HEK293 (cell line): ENCODE measurements around the gene PDAP1.
A peak's percentile ranks its signal among the peaks of the same experiment; 100 is the strongest.

Experiments
- CTCF ChIA-PET: fragments of 350-600 bp; formaldehyde crosslinking; extraction: SDS; loops from one replicate; lab custom pipeline; 2021; ENCODE audit warnings: antibody characterized with exemption; lab: Yijun Ruan, JAX
- POLR2A ChIA-PET: fragments of 300-600 bp; formaldehyde crosslinking; extraction: SDS; loops from one replicate; lab custom pipeline; 2020; ENCODE audit warnings: antibody characterized with exemption, inconsistent platforms; lab: Yijun Ruan, JAX
- H3K27ac ChIP-seq: fragments of 200-500 bp; sonication (Bioruptor generic); 2 replicates; pipeline ENCODE4 v1.5.1; 2014; ENCODE audit warnings: low read depth, low read length, control low read depth, inconsistent platforms; ENCODE audit errors: extremely low read depth
- H3K36me3 ChIP-seq, 2 experiments: fragments of 200-500 bp in 1 of 2; sonication (Bioruptor generic) in 1 of 2; 1 replicate in 1 of 2; 2 replicates in 1 of 2; pipeline ENCODE4 v1.5.1; 2014 to 2017; ENCODE audit warnings: inconsistent platforms in 2 of 2, low read length in 2 of 2; ENCODE audit not compliant: control insufficient read depth in 2 of 2, insufficient read depth in 1 of 2
- H3K4me1 ChIP-seq: fragments of 200-500 bp; sonication (Bioruptor generic); 2 replicates; pipeline ENCODE4 v1.5.1; 2014; ENCODE audit warnings: mild to moderate bottlenecking, low read length, inconsistent platforms; ENCODE audit not compliant: control insufficient read depth, insufficient read depth
- H3K4me3 ChIP-seq: 2 replicates; pipeline ENCODE4 v1.5.1; 2011; ENCODE audit warnings: low read depth, mild to moderate bottlenecking, control low read depth, low read length, moderate library complexity
- H3K9me3 ChIP-seq: fragments of 200-500 bp; sonication (Bioruptor generic); 2 replicates; pipeline ENCODE4 v1.5.1; 2014; ENCODE audit warnings: low read depth, low read length, inconsistent platforms; ENCODE audit not compliant: control insufficient read depth, insufficient read depth
- EGR2 ChIP-seq: fragments of 450-650 bp; formaldehyde crosslinking; IDR thresholded peaks from 2 replicates; pipeline ENCODE4 v1.5.1; 2016; ENCODE audit warnings: low read depth, missing biosample characterization, missing genetic modification characterization
- GLIS1 ChIP-seq: fragments of 450-650 bp; formaldehyde crosslinking; IDR thresholded peaks from 2 replicates; pipeline ENCODE4 v1.5.1; 2016; ENCODE audit warnings: missing biosample characterization, missing genetic modification characterization
- KLF1 ChIP-seq: fragments of 450-650 bp; formaldehyde crosslinking; IDR thresholded peaks from 2 replicates; pipeline ENCODE4 v1.5.1; 2016; ENCODE audit warnings: missing biosample characterization, missing genetic modification characterization
- KLF10 ChIP-seq: fragments of 450-650 bp; IDR thresholded peaks from 2 replicates; pipeline ENCODE4 v1.5.1; 2018; ENCODE audit warnings: missing biosample characterization, mild to moderate bottlenecking, missing genetic modification characterization
- OSR2 ChIP-seq: fragments of 450-650 bp; formaldehyde crosslinking; IDR thresholded peaks from 2 replicates; pipeline ENCODE4 v1.5.1; 2016; ENCODE audit warnings: missing biosample characterization, missing genetic modification characterization
- SALL2 ChIP-seq: fragments of 450-650 bp; formaldehyde crosslinking; IDR thresholded peaks from 2 replicates; pipeline ENCODE4 v1.5.0; 2017; ENCODE audit warnings: missing biosample characterization, mild to moderate bottlenecking, missing genetic modification characterization, borderline replicate concordance
- SP2 ChIP-seq: fragments of 450-650 bp; formaldehyde crosslinking; IDR thresholded peaks from 2 replicates; pipeline ENCODE4 v1.5.1; 2016; ENCODE audit warnings: missing biosample characterization, missing genetic modification characterization
- YY1 ChIP-seq: fragments of 450-650 bp; formaldehyde crosslinking; IDR thresholded peaks from 2 replicates; pipeline ENCODE4 v1.5.1; 2018; ENCODE audit warnings: missing biosample characterization, missing genetic modification characterization
- YY2 ChIP-seq: fragments of 450-650 bp; formaldehyde crosslinking; IDR thresholded peaks from 2 replicates; pipeline ENCODE4 v1.5.1; 2016; ENCODE audit warnings: missing biosample characterization, missing genetic modification characterization
- ZBTB48 ChIP-seq: fragments of 450-650 bp; formaldehyde crosslinking; IDR thresholded peaks from 2 replicates; pipeline ENCODE4 v1.5.1; 2016; ENCODE audit warnings: missing biosample characterization, missing genetic modification characterization
- ZNF112 ChIP-seq: fragments of 450-650 bp; formaldehyde crosslinking; IDR thresholded peaks from 2 replicates; pipeline ENCODE4 v1.5.0; 2017; ENCODE audit warnings: missing biosample characterization, missing genetic modification characterization
- ZNF121 ChIP-seq: fragments of 450-650 bp; formaldehyde crosslinking; IDR thresholded peaks from 2 replicates; pipeline ENCODE4 v1.5.1; 2016; ENCODE audit warnings: missing biosample characterization, missing genetic modification characterization
- ZNF169 ChIP-seq: fragments of 450-650 bp; formaldehyde crosslinking; IDR thresholded peaks from 2 replicates; pipeline ENCODE4 v1.5.1; 2016; ENCODE audit warnings: missing biosample characterization, missing genetic modification characterization
- ZNF2 ChIP-seq: fragments of 450-650 bp; formaldehyde crosslinking; IDR thresholded peaks from 2 replicates; pipeline ENCODE4 v1.5.1; 2016; ENCODE audit warnings: missing biosample characterization, missing genetic modification characterization
- ZNF248 ChIP-seq: fragments of 450-650 bp; formaldehyde crosslinking; IDR thresholded peaks from 2 replicates; pipeline ENCODE4 v1.5.1; 2017; ENCODE audit warnings: missing biosample characterization, missing genetic modification characterization
- ZNF394 ChIP-seq: fragments of 450-650 bp; formaldehyde crosslinking; IDR thresholded peaks from 2 replicates; pipeline ENCODE4 v1.5.1; 2016; ENCODE audit warnings: missing biosample characterization, missing genetic modification characterization, mild to moderate bottlenecking, moderate library complexity, borderline replicate concordance
- ZNF510 ChIP-seq: fragments of 450-650 bp; formaldehyde crosslinking; IDR thresholded peaks from 2 replicates; pipeline ENCODE4 v1.5.1; 2018; ENCODE audit warnings: mild to moderate bottlenecking, missing genetic modification characterization, missing biosample characterization; ENCODE audit not compliant: insufficient replicate concordance
- ZNF600 ChIP-seq: fragments of 450-650 bp; formaldehyde crosslinking; IDR thresholded peaks from 2 replicates; pipeline ENCODE4 v1.5.1; 2016; ENCODE audit warnings: missing biosample characterization, missing genetic modification characterization
- ZNF654 ChIP-seq: fragments of 450-650 bp; formaldehyde crosslinking; IDR thresholded peaks from 2 replicates; pipeline ENCODE4 v1.5.1; 2016; ENCODE audit warnings: low read depth, missing biosample characterization, missing genetic modification characterization
- ZNF707 ChIP-seq: fragments of 450-650 bp; formaldehyde crosslinking; IDR thresholded peaks from 2 replicates; pipeline ENCODE4 v1.5.1; 2016; ENCODE audit warnings: missing biosample characterization, missing genetic modification characterization
- ZNF791 ChIP-seq: fragments of 450-650 bp; formaldehyde crosslinking; IDR thresholded peaks from 2 replicates; pipeline ENCODE4 v1.5.1; 2016; ENCODE audit warnings: missing biosample characterization, missing genetic modification characterization
- ZNF830 ChIP-seq: fragments of 450-650 bp; IDR thresholded peaks from 2 replicates; pipeline ENCODE4 v1.5.0; 2018; ENCODE audit warnings: missing biosample characterization, missing genetic modification characterization, low read depth, mild to moderate bottlenecking, moderate library complexity
- TF ChIP-seq, protein P1 (sequence below): fragments of 450-650 bp; formaldehyde crosslinking; IDR thresholded peaks from 2 replicates; pipeline ENCODE4 v1.5.1; 2016; ENCODE audit warnings: missing biosample characterization, missing genetic modification characterization
- TF ChIP-seq, protein P2 (sequence below): fragments of 450-650 bp; formaldehyde crosslinking; IDR thresholded peaks from 2 replicates; pipeline ENCODE4 v1.5.1; 2016; ENCODE audit warnings: missing biosample characterization, missing genetic modification characterization
- TF ChIP-seq, protein P3 (sequence below): fragments of 450-650 bp; IDR thresholded peaks from 2 replicates; pipeline ENCODE4 v1.5.1; 2018; ENCODE audit warnings: missing biosample characterization, missing genetic modification characterization

PDAP1 gene

DNA sequence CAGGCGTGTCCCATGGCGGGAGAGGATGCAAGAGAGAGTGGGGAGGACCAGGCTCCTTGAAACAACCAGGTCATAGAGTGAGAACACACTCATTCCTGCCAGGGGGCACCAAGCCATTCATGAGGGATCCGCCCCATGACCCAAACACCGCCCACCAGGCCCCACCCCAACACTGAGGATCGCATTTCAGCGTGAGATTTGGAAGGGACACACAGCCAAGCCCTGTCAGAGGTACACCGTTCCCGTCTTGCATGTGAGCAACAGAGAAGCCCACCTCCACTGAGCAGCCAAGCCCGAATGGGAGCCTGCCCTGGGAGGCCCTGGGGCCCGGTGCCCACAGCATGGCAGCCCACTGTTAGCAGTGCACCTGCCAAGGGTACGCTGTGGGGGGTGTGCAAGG lies 41.8 kb downstream of the PDAP1 start (continued):
- TF ChIP-seq ZNF510 (tag by site-specific recombination), result no peak
- TF ChIP-seq ZNF121 (tag by site-specific recombination), result no peak
- no peak for TF ChIP-seq ZBTB48 (tag by site-specific recombination)
- TF ChIP-seq ZNF112, result no peak
- no peak for TF ChIP-seq OSR2
- TF ChIP-seq SP2 (tag by site-specific recombination), result no peak
- peak; percentile 26; the same call in 1 of the 2 replicates for TF ChIP-seq EGR2

DNA sequence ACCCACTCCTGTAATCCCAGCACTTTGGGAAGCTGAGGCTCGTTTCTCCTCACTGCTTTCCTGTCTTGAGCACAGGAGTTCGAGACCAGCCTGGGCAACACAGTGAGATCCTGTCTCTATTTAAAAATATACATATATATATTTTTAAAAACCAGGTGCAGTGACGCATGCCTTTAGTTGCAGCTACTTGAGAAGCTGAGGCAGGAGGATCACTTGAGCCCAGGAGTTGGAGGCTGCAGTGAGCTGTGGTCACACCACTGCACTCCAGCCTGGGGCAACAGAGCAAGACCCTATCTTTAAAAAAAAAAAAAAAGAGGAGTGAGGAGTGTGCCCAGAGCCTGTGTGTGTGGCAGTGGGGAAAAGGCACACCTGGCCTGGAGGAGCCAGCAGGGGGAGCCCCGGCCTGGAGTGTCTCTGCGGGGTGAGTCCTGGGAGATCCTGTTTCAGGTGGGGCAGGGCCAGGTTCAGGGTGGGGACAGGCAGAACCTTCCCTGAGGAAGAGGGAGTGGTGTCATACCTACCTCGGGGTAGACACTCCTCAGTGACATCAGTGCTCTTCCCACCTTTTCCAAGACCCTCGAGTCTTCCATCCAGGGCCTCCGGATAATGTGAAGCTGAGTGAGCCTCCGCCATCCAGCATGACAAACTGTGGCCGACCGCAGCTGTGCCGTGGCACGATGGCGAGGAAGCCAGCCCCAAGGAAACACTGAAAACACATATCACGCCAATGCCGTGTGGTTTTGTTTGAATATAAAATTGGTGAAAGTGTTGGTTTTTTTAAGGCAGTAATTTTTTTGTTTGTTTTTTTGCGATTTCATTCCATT lies 42.9 kb downstream of the PDAP1 start:
- POLR2A ChIA-PET, result interaction anchor here (0.5 to 1.2 kb wide), 2 partner anchors 39 to 308 kb away, joined by 3 to 5 read pairs; partner anchors contain the start of gene ARPC1A
- no peak overlapping the region for H3K4me3 ChIP-seq
- H3K9me3 ChIP-seq, result no peaks in the 10 kb centered on the region
- no peak for TF ChIP-seq ZNF791 (tag by site-specific recombination)
- TF ChIP-seq ZNF707 (tag by site-specific recombination), result no peak
- TF ChIP-seq ZNF394, result no peak
- peak; percentile 90 for TF ChIP-seq ZNF121 (tag by site-specific recombination)
- TF ChIP-seq ZNF654, result peak; percentile 38; the same call in 1 of the 2 replicates
- peak; percentile 71 for TF ChIP-seq KLF1 (tag by site-specific recombination)
- TF ChIP-seq, protein P1, sequence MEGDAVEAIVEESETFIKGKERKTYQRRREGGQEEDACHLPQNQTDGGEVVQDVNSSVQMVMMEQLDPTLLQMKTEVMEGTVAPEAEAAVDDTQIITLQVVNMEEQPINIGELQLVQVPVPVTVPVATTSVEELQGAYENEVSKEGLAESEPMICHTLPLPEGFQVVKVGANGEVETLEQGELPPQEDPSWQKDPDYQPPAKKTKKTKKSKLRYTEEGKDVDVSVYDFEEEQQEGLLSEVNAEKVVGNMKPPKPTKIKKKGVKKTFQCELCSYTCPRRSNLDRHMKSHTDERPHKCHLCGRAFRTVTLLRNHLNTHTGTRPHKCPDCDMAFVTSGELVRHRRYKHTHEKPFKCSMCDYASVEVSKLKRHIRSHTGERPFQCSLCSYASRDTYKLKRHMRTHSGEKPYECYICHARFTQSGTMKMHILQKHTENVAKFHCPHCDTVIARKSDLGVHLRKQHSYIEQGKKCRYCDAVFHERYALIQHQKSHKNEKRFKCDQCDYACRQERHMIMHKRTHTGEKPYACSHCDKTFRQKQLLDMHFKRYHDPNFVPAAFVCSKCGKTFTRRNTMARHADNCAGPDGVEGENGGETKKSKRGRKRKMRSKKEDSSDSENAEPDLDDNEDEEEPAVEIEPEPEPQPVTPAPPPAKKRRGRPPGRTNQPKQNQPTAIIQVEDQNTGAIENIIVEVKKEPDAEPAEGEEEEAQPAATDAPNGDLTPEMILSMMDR (tag by site-specific recombination), result 0 out of 2 replicates have a peak, but pooled peaks have one; percentile 47
- no peak for TF ChIP-seq KLF10
- TF ChIP-seq GLIS1 (tag by site-specific recombination), result 0 out of 2 replicates have a peak, but pooled peaks have one; percentile 11
- TF ChIP-seq, protein P2, sequence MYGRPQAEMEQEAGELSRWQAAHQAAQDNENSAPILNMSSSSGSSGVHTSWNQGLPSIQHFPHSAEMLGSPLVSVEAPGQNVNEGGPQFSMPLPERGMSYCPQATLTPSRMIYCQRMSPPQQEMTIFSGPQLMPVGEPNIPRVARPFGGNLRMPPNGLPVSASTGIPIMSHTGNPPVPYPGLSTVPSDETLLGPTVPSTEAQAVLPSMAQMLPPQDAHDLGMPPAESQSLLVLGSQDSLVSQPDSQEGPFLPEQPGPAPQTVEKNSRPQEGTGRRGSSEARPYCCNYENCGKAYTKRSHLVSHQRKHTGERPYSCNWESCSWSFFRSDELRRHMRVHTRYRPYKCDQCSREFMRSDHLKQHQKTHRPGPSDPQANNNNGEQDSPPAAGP (tag by site-specific recombination), result peak; percentile 65
- peak; percentile 47; the same call in 1 of the 2 replicates for TF ChIP-seq ZNF2 (tag by site-specific recombination)
- TF ChIP-seq YY1, result no peak
- no peak for TF ChIP-seq SALL2
- CTCF ChIA-PET, result interaction anchor here (0.6 to 2.0 kb wide), 10 partner anchors 12 to 345 kb away, joined by 3 to 10 read pairs (median 4); no protein-coding TSS in a partner anchor
- H3K27ac ChIP-seq, result no peak overlapping the region
- peaks cover 33 to 57% of the 10 kb centered on the region in 2 experiments for H3K36me3 ChIP-seq
- no peaks in the 10 kb centered on the region for H3K4me1 ChIP-seq

DNA sequence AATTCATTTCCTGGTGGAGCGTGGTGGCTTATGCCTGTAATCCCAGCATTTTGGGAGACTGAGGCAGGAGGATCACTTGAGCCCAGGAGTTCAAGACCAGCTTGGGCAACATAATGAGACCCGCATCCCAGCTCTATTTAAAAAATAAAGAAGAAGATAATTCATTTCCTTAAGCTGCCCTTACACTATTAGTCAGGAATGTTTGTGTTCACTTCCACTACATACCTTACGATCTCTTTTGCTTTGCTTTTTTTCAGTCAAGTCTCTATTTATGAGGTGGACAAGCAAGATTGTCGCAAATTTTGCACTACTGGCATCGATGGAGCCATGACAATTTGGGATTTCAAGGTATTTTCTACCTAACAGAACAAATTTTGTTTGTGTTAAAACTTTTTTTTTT lies 45.1 kb downstream of the PDAP1 start:
- Histone ChIP-seq H3K4me1 (no peaks in the 10 kb centered on the region), H3K9me3 (no peaks in the 10 kb centered on the region)
- CTCF ChIA-PET, result interaction anchor here (0.8 to 1.6 kb wide), 2 partner anchors 11 to 52 kb away, joined by 5 to 7 read pairs; no protein-coding TSS in a partner anchor
- TF ChIP-seq YY2 (tag by site-specific recombination) (no peak), ZNF248 (no peak), ZNF121 (tag by site-specific recombination) (no peak), ZNF830 (tag by site-specific recombination) (no peak), ZNF600 (no peak), ZNF169 (tag by site-specific recombination) (no peak), ZBTB48 (tag by site-specific recombination) (no peak)
- TF ChIP-seq, protein P3, sequence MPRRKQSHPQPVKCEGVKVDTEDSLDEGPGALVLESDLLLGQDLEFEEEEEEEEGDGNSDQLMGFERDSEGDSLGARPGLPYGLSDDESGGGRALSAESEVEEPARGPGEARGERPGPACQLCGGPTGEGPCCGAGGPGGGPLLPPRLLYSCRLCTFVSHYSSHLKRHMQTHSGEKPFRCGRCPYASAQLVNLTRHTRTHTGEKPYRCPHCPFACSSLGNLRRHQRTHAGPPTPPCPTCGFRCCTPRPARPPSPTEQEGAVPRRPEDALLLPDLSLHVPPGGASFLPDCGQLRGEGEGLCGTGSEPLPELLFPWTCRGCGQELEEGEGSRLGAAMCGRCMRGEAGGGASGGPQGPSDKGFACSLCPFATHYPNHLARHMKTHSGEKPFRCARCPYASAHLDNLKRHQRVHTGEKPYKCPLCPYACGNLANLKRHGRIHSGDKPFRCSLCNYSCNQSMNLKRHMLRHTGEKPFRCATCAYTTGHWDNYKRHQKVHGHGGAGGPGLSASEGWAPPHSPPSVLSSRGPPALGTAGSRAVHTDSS (tag by site-specific recombination), result no peak
- TF ChIP-seq, all 188 proteins: peak for 0
- Histone ChIP-seq H3K36me3 (peaks cover 36 to 75% of the 10 kb centered on the region in 2 experiments), H3K4me3 (no peak overlapping the region), H3K27ac (no peak overlapping the region)
- POLR2A ChIA-PET, result no interaction called here
